PFSK-1 (cell line): ENCODE data around the gene ZNF608.

ENCODE experiments used
- FOXP2 ChIP-seq: optimal IDR thresholded peaks from 2 replicates; pipeline ENCODE3; 2011; ENCODE audit warnings: borderline replicate concordance, control low read depth, inconsistent platforms; ENCODE audit not compliant: insufficient read depth; ENCODE audit errors: extremely low read length, extremely low read depth
- POLR2AphosphoS5 ChIP-seq: IDR thresholded peaks from 2 replicates; pipeline ENCODE4 v1.6.1; 2012; ENCODE audit warnings: low read depth, mild to moderate bottlenecking, control low read depth, low read length, moderate library complexity
- REST ChIP-seq, 2 experiments: IDR thresholded peaks; 2 replicates each; pipeline versions ENCODE4 v1.6.1 to v1.8.0; 2011 to 2012; ENCODE audit warnings: low read depth in 2 of 2, low read length in 2 of 2, control low read depth in 1 of 2, inconsistent platforms in 1 of 2, mild to moderate bottlenecking in 1 of 2, moderate library complexity in 1 of 2; ENCODE audit not compliant: insufficient read depth in 1 of 2
- SIN3A ChIP-seq: IDR thresholded peaks from 2 replicates; pipeline ENCODE4 v1.6.1; 2012; ENCODE audit warnings: mild to moderate bottlenecking, low read length, moderate library complexity, borderline replicate concordance; ENCODE audit not compliant: insufficient read depth
- TAF1 ChIP-seq: IDR thresholded peaks from 2 replicates; pipeline ENCODE4 v1.6.1; 2012; ENCODE audit warnings: low read length, control low read depth, borderline replicate concordance; ENCODE audit not compliant: insufficient read depth

- no peak for TF ChIP-seq POLR2AphosphoS5
- TF ChIP-seq SIN3A, result no peak
- TF ChIP-seq REST (IDR thresholded peaks at IDR 0.05; ENCODE audit: insufficient read depth in 1 of 2, low read depth in 2 of 2, low read length in 2 of 2), result no peak
- TF ChIP-seq TAF1, result no peak
- no peak for TF ChIP-seq FOXP2
These were observed 38.4 kb downstream of the ZNF608 start for GRCh38 chr5:124708086-124708485.
